Fibroblast of lung (primary cell): ENCODE data around the gene TCTA. TPM values are rescaled to one million over a fixed set of nuclear protein-coding genes. Genes with fewer than 3 reads are reported as not detected.

Experiments
- DNase-seq, 2 donors: peaks; one replicate each; pipeline versions ENCODE4 v3.0.0 to v3.0.0-alpha.2; 2010; ENCODE audit warnings: low read depth in 2 of 2
- H2AFZ ChIP-seq: 2 replicates; pipeline ENCODE4 v1.5.1; 2012; ENCODE audit warnings: low read length, control low read depth, inconsistent platforms
- H3K27ac ChIP-seq: 2 replicates; pipeline ENCODE4 v1.5.1; 2011; ENCODE audit warnings: low read length, control low read depth; ENCODE audit not compliant: insufficient read depth
- H3K27me3 ChIP-seq: 2 replicates; pipeline ENCODE4 v1.5.1; 2011; ENCODE audit warnings: mild to moderate bottlenecking, low read length; ENCODE audit not compliant: control insufficient read depth, insufficient read depth
- H3K36me3 ChIP-seq: 2 replicates; pipeline ENCODE4 v1.5.1; 2011; ENCODE audit warnings: low read length; ENCODE audit not compliant: control insufficient read depth, insufficient read depth
- H3K4me1 ChIP-seq: 2 replicates; pipeline ENCODE4 v1.5.1; 2011; ENCODE audit warnings: low read length; ENCODE audit not compliant: control insufficient read depth, insufficient read depth; ENCODE audit errors: extremely low read depth
- H3K4me2 ChIP-seq: 2 replicates; pipeline ENCODE4 v1.5.1; 2011; ENCODE audit warnings: low read length, control low read depth; ENCODE audit not compliant: insufficient read depth; ENCODE audit errors: extremely low read depth
- H3K4me3 ChIP-seq, 4 experiments: fragments of 200-600 bp in 1 of 4; sonication (generic) in 1 of 4; replicated peaks in 1 of 4; 2 replicates each; pipeline ENCODE4 v1.5.1; 2011 to 2016; ENCODE audit warnings: low read length in 4 of 4, low read depth in 3 of 4, mild to moderate bottlenecking in 3 of 4, control low read depth in 2 of 4, inconsistent platforms in 1 of 4, mixed read lengths in 1 of 4; ENCODE audit not compliant: insufficient read depth in 1 of 4; ENCODE audit errors: control extremely low read depth in 1 of 4
- H3K79me2 ChIP-seq: 2 replicates; pipeline ENCODE4 v1.5.1; 2012; ENCODE audit warnings: mild to moderate bottlenecking, low read length, inconsistent platforms; ENCODE audit not compliant: control insufficient read depth, insufficient read depth
- H3K9ac ChIP-seq: 2 replicates; pipeline ENCODE4 v1.5.1; 2011; ENCODE audit warnings: mild to moderate bottlenecking, low read length, control low read depth; ENCODE audit not compliant: insufficient read depth
- H3K9me3 ChIP-seq: 2 replicates; pipeline ENCODE4 v1.5.1; 2012; ENCODE audit warnings: low read depth, low read length; ENCODE audit not compliant: control insufficient read depth, insufficient read depth
- H4K20me1 ChIP-seq: 2 replicates; pipeline ENCODE4 v1.5.1; 2011; ENCODE audit warnings: low read length; ENCODE audit not compliant: control insufficient read depth, insufficient read depth; ENCODE audit errors: extremely low read depth
- CTCF ChIP-seq, 2 donors: IDR thresholded peaks in 1 of 2; conservative IDR thresholded peaks in 1 of 2; 1 replicate in 1 of 2; 2 replicates in 1 of 2; pipeline ENCODE4 v1.5.1; 2011 to 2012; ENCODE audit warnings: low read length in 2 of 2, control low read depth in 1 of 2, inconsistent platforms in 1 of 2, low read depth in 1 of 2, mild to moderate bottlenecking in 1 of 2
- EZH2 ChIP-seq: IDR thresholded peaks from 2 replicates; pipeline ENCODE4 v1.5.1; 2012; ENCODE audit warnings: low read length, control low read depth, mild to moderate bottlenecking; ENCODE audit errors: missing control alignments
- polyA plus RNA-seq, 2 donors: library from polyadenylated mRNA; depleted of rRNA in 1 of 2; stranded (reverse) in 1 of 2; unstranded in 1 of 2; fragments of >200 nt; gene quantifications; 2 replicates each; pipeline ENCODE4 v1.2.1, GENCODE V29; 2011 to 2012; ENCODE audit warnings: missing spikeins in 1 of 2
- total RNA-seq: library from RNA; depleted of rRNA; stranded (reverse); fragments of >200 nt; gene quantifications from 2 replicates; pipeline ENCODE4 v1.2.1, GENCODE V29; 2014

Gene TCTA
- total and polyA plus RNA-seq, 2 donors (not counting 1 experiment from before 2014, with no cell fraction given) = 34.5 to 57.8 TPM

- Histone ChIP-seq H4K20me1 (peaks cover 5% of the 10 kb centered on the region), H3K4me2 (peak overlapping the region; percentile 97), H3K9me3 (no peaks in the 10 kb centered on the region), H3K36me3 (peaks cover 13% of the 10 kb centered on the region), H3K4me1 (peaks cover 3% of the 10 kb centered on the region), H2AFZ (peak overlapping the region; percentile 25), H3K27me3 (no peaks in the 10 kb centered on the region), H3K27ac (peak overlapping the region; percentile 94), H3K79me2 (peaks cover 57% of the 10 kb centered on the region), H3K4me3 (peak overlapping the region; percentile 65 to 96 (median 76)), H3K9ac (peak overlapping the region; percentile 94)
- TF ChIP-seq EZH2 = no peak
- no peak for TF ChIP-seq CTCF (conservative IDR thresholded peaks at IDR 0.05 in 1 of 2, IDR thresholded peaks at IDR 0.05 in 1 of 2; ENCODE audit: low read depth in 1 of 2, low read length in 2 of 2)
- peak in 1 of 2 donors; percentile 39 for DNase-seq
Measured at GRCh38 chr3:49412632-49413337, 562 bp downstream of the TCTA start.

GRCh38 chr3:49413338-49413734 lies 1.1 kb downstream of the TCTA start:
- peak overlapping the region; percentile 65 to 96 (median 76) for H3K4me3 ChIP-seq
- no peaks in the 10 kb centered on the region for H3K9me3 ChIP-seq
- TF ChIP-seq CTCF (conservative IDR thresholded peaks at IDR 0.05 in 1 of 2, IDR thresholded peaks at IDR 0.05 in 1 of 2; ENCODE audit: low read depth in 1 of 2, low read length in 2 of 2) = no peak
- TF ChIP-seq EZH2 = no peak
- H2AFZ ChIP-seq = no peak overlapping the region
- peaks cover 13% of the 10 kb centered on the region for H3K36me3 ChIP-seq
- no peak for DNase-seq
- no peak overlapping the region for H3K9ac ChIP-seq
- no peaks in the 10 kb centered on the region for H3K27me3 ChIP-seq
- H4K20me1 ChIP-seq = peaks cover 5% of the 10 kb centered on the region
- H3K27ac ChIP-seq = peak overlapping the region; percentile 94
- peaks cover 51% of the 10 kb centered on the region for H3K79me2 ChIP-seq
- peak overlapping the region; percentile 97 for H3K4me2 ChIP-seq
- peaks cover 3% of the 10 kb centered on the region for H3K4me1 ChIP-seq

GRCh38 chr3:49414753-49415152 lies 2.5 kb downstream of the TCTA start:
- Histone ChIP-seq H3K27me3 (no peaks in the 10 kb centered on the region), H3K27ac (no peak overlapping the region), H3K4me2 (no peak overlapping the region), H3K79me2 (peaks cover 37% of the 10 kb centered on the region), H3K36me3 (peaks cover 15% of the 10 kb centered on the region), H3K4me3 (no peak overlapping the region), H4K20me1 (peaks cover 4% of the 10 kb centered on the region), H3K9ac (no peak overlapping the region), H3K9me3 (no peaks in the 10 kb centered on the region), H2AFZ (no peak overlapping the region), H3K4me1 (peaks cover 3% of the 10 kb centered on the region)
- no peak for DNase-seq
- TF ChIP-seq CTCF (conservative IDR thresholded peaks at IDR 0.05 in 1 of 2, IDR thresholded peaks at IDR 0.05 in 1 of 2; ENCODE audit: low read depth in 1 of 2, low read length in 2 of 2) = no peak
- TF ChIP-seq EZH2 = no peak
